Osteoblast (primary cell): ENCODE measurements around the gene NQO2. TPM values are rescaled to one million over a fixed set of nuclear protein-coding genes. Genes with fewer than 3 reads are reported as not detected.

Experiments used
- DNase-seq: peaks from one replicate; pipeline ENCODE4 v3.0.0; 2011; ENCODE audit warnings: low spot score, mixed read lengths; ENCODE audit not compliant: insufficient read length; ENCODE audit errors: missing footprints
- H2AFZ ChIP-seq: 2 replicates; pipeline ENCODE4 v1.6.0; 2011; ENCODE audit warnings: mild to moderate bottlenecking, low read length
- H3K27ac ChIP-seq: 2 replicates; pipeline ENCODE4 v1.5.1; 2011; ENCODE audit warnings: mild to moderate bottlenecking, low read depth, low read length, moderate library complexity
- H3K27me3 ChIP-seq: 2 replicates; pipeline ENCODE4 v1.6.0; 2012; ENCODE audit warnings: mild to moderate bottlenecking, control low read depth, inconsistent platforms, low read length, moderate library complexity; ENCODE audit not compliant: insufficient read depth
- H3K36me3 ChIP-seq: 2 replicates; pipeline ENCODE4 v1.5.1; 2011; ENCODE audit warnings: mild to moderate bottlenecking, low read length, control low read depth, moderate library complexity; ENCODE audit not compliant: insufficient read depth
- H3K4me1 ChIP-seq: 2 replicates; pipeline ENCODE4 v1.5.1; 2011; ENCODE audit warnings: mild to moderate bottlenecking, low read length, control low read depth, moderate library complexity; ENCODE audit not compliant: insufficient read depth
- H3K4me2 ChIP-seq: 2 replicates; pipeline ENCODE4 v1.6.0; 2011; ENCODE audit warnings: mild to moderate bottlenecking, low read length; ENCODE audit not compliant: insufficient read depth
- H3K4me3 ChIP-seq: fragments of 200-600 bp; sonication (generic); 3 replicates; pipeline ENCODE4 v1.5.1; 2012; ENCODE audit warnings: mild to moderate bottlenecking, low read length, inconsistent platforms; ENCODE audit not compliant: insufficient read depth
- H3K79me2 ChIP-seq: 2 replicates; pipeline ENCODE4 v1.6.0; 2012; ENCODE audit warnings: mild to moderate bottlenecking, low read length, control low read depth, inconsistent platforms; ENCODE audit not compliant: insufficient read depth
- H3K9me3 ChIP-seq: 2 replicates; pipeline ENCODE4 v1.5.1; 2011; ENCODE audit warnings: low read depth, low read length, control low read depth
- H4K20me1 ChIP-seq: 2 replicates; pipeline ENCODE4 v1.6.0; 2012; ENCODE audit warnings: mild to moderate bottlenecking, low read length, control low read depth; ENCODE audit not compliant: insufficient read depth
- total RNA-seq: library from RNA; depleted of rRNA; stranded (reverse); fragments of >200 nt; gene quantifications from 2 replicates; pipeline ENCODE4 v1.2.3, GENCODE V29; 2012
- TF ChIP-seq, protein P1 (sequence below): IDR thresholded peaks from 2 replicates; pipeline ENCODE4 v1.5.1; 2011; ENCODE audit warnings: mild to moderate bottlenecking, low read depth, low read length, moderate library complexity; ENCODE audit errors: extremely low read depth

The NQO2 gene
- total RNA-seq, 1 donor = 45.2 TPM

DNA sequence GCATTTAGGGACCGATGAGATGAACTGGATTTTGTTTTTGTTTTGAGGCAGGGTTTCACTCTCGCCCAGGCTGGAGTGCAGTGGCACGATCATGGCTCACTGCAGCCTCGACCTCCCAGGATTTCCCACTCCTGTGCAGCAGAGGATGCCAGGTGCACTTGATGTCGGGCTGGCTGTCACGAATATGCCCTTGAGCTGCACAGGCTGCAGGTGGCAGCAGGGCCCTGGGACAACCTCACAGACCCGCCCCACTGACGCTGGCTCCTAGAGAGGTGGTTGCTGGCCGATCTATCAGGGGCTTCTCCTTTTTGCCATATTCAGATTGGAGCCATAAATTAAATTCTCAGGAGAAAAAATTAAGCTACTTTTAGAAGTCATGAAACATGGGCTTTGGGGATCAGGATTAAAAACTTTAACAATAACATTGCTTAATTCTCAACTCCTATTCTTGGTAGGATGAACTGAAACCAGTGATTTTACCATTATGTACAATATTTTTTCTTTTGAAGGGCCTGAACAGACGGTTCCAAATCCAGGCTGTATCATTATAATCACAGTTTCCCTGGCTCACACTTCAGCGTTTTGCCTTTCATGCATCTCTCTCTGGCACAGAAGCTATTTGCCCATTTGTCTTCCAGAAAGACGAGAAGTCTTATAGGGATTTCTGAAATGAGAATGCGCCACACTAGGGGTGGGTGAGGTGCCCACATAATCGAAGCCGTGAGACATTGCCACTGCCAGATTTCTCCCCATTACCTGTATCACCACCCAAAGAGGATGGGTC, 32.4 kb downstream of the NQO2 start:
- H3K4me1 ChIP-seq = no peaks in the 10 kb centered on the region
- no peak overlapping the region for H3K27ac ChIP-seq
- TF ChIP-seq, protein P1, sequence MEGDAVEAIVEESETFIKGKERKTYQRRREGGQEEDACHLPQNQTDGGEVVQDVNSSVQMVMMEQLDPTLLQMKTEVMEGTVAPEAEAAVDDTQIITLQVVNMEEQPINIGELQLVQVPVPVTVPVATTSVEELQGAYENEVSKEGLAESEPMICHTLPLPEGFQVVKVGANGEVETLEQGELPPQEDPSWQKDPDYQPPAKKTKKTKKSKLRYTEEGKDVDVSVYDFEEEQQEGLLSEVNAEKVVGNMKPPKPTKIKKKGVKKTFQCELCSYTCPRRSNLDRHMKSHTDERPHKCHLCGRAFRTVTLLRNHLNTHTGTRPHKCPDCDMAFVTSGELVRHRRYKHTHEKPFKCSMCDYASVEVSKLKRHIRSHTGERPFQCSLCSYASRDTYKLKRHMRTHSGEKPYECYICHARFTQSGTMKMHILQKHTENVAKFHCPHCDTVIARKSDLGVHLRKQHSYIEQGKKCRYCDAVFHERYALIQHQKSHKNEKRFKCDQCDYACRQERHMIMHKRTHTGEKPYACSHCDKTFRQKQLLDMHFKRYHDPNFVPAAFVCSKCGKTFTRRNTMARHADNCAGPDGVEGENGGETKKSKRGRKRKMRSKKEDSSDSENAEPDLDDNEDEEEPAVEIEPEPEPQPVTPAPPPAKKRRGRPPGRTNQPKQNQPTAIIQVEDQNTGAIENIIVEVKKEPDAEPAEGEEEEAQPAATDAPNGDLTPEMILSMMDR = no peak
- DNase-seq = no peak
- no peak overlapping the region for H3K4me3 ChIP-seq
- H3K27me3 ChIP-seq = no peaks in the 10 kb centered on the region
- no peaks in the 10 kb centered on the region for H3K36me3 ChIP-seq
- no peaks in the 10 kb centered on the region for H3K9me3 ChIP-seq
- H3K79me2 ChIP-seq = no peaks in the 10 kb centered on the region
- no peak overlapping the region for H3K4me2 ChIP-seq
- no peaks in the 10 kb centered on the region for H4K20me1 ChIP-seq
- H2AFZ ChIP-seq = no peak overlapping the region

DNA sequence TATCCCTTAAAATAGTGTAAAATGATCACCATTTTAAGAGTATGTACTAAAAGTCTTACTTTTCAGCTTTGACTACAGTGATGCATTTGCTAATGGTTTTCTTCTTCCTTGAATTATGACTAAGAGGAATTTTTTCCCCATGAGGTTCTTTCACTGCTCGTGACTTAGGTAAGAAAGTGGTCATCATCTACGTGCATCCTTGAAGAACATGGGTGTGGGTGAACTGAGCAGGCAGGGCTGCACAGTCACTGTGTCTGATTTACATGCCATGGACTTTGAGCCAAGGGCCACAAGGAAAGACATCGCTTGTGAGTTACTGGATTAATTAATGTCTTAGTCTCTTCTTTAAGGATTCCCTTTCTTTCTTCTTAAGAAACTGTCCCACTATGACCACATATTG, 33.3 kb downstream of the NQO2 start:
- no peak overlapping the region for H3K4me2 ChIP-seq
- no peaks in the 10 kb centered on the region for H3K36me3 ChIP-seq
- H3K27ac ChIP-seq = no peak overlapping the region
- DNase-seq = no peak
- TF ChIP-seq, protein P1 = no peak
- no peak overlapping the region for H2AFZ ChIP-seq
- no peaks in the 10 kb centered on the region for H4K20me1 ChIP-seq
- H3K9me3 ChIP-seq = no peaks in the 10 kb centered on the region
- H3K27me3 ChIP-seq = no peaks in the 10 kb centered on the region
- H3K4me1 ChIP-seq = no peaks in the 10 kb centered on the region
- no peak overlapping the region for H3K4me3 ChIP-seq
- no peaks in the 10 kb centered on the region for H3K79me2 ChIP-seq

DNA sequence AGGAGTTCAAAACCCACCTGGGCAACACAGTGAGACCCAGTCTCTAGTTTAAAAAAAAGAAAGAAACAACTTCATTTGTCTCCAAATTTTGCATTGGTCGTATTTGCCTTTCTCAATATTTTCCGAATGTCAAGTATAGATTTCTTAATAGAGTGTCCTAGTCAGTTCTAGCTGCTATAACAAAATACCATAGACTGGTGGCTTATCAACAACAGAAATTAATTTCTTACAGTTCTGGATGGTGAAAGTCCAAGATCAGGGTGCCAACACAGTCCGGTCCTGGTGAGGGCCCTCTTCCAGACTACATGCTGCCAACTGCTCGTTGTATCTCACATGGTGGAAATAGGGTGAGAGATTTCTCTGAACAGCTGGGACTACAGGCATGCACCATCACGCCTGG, 34.0 kb downstream of the NQO2 start:
- TF ChIP-seq, protein P1 = no peak
- Histone ChIP-seq H2AFZ (no peak overlapping the region), H4K20me1 (no peaks in the 10 kb centered on the region), H3K4me2 (no peak overlapping the region), H3K27ac (no peak overlapping the region), H3K9me3 (no peaks in the 10 kb centered on the region), H3K4me3 (no peak overlapping the region), H3K79me2 (no peaks in the 10 kb centered on the region), H3K27me3 (no peaks in the 10 kb centered on the region), H3K4me1 (no peaks in the 10 kb centered on the region), H3K36me3 (no peaks in the 10 kb centered on the region)
- DNase-seq = no peak

DNA sequence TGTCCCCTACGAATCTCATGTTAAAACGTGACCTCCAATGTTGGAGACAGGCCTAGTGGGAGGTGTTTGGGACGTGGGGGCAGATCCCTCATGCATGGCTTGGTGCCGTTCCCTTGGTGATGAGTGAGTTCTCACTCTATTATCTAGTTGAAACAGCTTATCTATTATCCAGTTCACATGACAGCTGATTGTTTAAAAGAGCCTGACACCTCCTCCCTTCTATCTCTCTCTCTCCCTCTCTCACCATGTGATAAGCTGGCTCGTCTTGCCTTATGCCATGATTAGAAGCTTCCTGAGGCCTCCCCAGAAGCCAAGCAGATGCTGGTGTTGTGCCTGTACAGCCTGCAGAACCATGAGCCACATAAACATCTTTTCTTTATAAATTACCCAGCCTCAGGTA, 35.7 kb downstream of the NQO2 start:
- H3K79me2 ChIP-seq = no peaks in the 10 kb centered on the region
- H3K27ac ChIP-seq = no peak overlapping the region
- no peaks in the 10 kb centered on the region for H3K36me3 ChIP-seq
- no peak overlapping the region for H3K4me3 ChIP-seq
- no peak overlapping the region for H2AFZ ChIP-seq
- TF ChIP-seq, protein P1 = no peak
- H3K4me1 ChIP-seq = no peaks in the 10 kb centered on the region
- H4K20me1 ChIP-seq = no peaks in the 10 kb centered on the region
- no peaks in the 10 kb centered on the region for H3K9me3 ChIP-seq
- no peak overlapping the region for H3K4me2 ChIP-seq
- DNase-seq = no peak
- no peaks in the 10 kb centered on the region for H3K27me3 ChIP-seq
